ENCODE measurements around the gene SMG6. TPM values are rescaled to one million over a fixed set of nuclear protein-coding genes. Genes with fewer than 3 reads are reported as not detected.

SMG6 gene
- total RNA-seq, 1 experiment from 2014 or later, result 28.6 TPM

DNA sequence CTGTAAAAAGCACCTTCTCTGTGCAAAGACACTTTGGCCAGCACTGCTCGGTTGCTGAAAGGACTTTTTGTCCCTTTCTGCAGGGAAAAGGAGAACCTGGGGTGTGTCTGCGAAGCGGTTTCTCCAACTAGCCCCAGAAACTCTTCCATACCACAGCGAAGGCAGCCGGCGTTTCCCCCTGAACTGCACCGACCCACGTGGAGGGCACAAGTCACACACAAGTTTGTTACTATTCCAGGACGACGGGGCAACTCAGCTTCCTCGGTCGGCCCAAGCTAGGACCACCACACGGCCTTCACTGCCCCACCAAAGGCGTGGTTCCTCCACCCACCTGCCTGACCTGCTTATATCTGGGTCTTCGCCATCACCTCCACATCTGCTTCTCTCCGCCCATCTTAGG, 280.3 kb downstream of the SMG6 start:
- Mint-ChIP-seq H3K27ac (no peak overlapping the region), H3K4me1 (peaks cover 6 to 13% of the 10 kb centered on the region in 2 experiments), H3K36me3 (ENCODE audit: insufficient read depth in 1 of 3, low read depth in 3 of 3) (no peaks in the 10 kb centered on the region; a peak in 1 of 7 replicates), H3K4me3 (peak overlapping the region in 1 of 2 experiments; percentile 48; a peak in 1 of 5 replicates), H3K27me3 (ENCODE audit: low read depth) (peaks cover 95% of the 10 kb centered on the region), H3K9me3 (peaks cover 5 to 6% of the 10 kb centered on the region in 2 experiments; a peak in 4 of 5 replicates)
- H3K27me3 ChIP-seq (ENCODE audit: insufficient read depth, low read length), result peaks cover 59% of the 10 kb centered on the region
- no peaks in the 10 kb centered on the region for H3K4me1 ChIP-seq (ENCODE audit: insufficient read depth, low read length)
- no peak overlapping the region for H2BK20ac ChIP-seq (ENCODE audit: low read depth, low read length, poor library complexity, severe bottlenecking)
- H3K4me2 ChIP-seq (ENCODE audit: insufficient read depth, insufficient read length, low read length), result no peak overlapping the region
- H3K79me2 ChIP-seq (ENCODE audit: insufficient read depth, low read length), result no peaks in the 10 kb centered on the region
- no peak overlapping the region for H4K91ac ChIP-seq (ENCODE audit: insufficient read length, low read depth, low read length)
- H3K9me3 ChIP-seq (ENCODE audit: control insufficient read depth, low read depth, low read length), result no peaks in the 10 kb centered on the region
- H4K5ac ChIP-seq (ENCODE audit: insufficient read length, low read depth, low read length), result no peak overlapping the region
- DNase-seq, result no peak
- H2AFZ ChIP-seq (ENCODE audit: low read length), result no peak overlapping the region
- no peak overlapping the region for H4K8ac ChIP-seq (replicated peaks; ENCODE audit: insufficient read length, low read depth, low read length)
- no peak overlapping the region for H2BK15ac ChIP-seq (ENCODE audit: low read depth, low read length)
- peaks cover 20% of the 10 kb centered on the region for H3K23me2 ChIP-seq (ENCODE audit: insufficient read length, low read depth, low read length, poor library complexity, severe bottlenecking)
- H2BK120ac ChIP-seq (ENCODE audit: low read depth, low read length, poor library complexity, severe bottlenecking), result no peak overlapping the region
- no peaks in the 10 kb centered on the region for H3K79me1 ChIP-seq (ENCODE audit: insufficient read depth, low read depth, low read length, poor library complexity, severe bottlenecking)
- no peak overlapping the region for H3K27ac ChIP-seq (ENCODE audit: insufficient read length, low read depth, low read length)
- TF ChIP-seq, protein P1, sequence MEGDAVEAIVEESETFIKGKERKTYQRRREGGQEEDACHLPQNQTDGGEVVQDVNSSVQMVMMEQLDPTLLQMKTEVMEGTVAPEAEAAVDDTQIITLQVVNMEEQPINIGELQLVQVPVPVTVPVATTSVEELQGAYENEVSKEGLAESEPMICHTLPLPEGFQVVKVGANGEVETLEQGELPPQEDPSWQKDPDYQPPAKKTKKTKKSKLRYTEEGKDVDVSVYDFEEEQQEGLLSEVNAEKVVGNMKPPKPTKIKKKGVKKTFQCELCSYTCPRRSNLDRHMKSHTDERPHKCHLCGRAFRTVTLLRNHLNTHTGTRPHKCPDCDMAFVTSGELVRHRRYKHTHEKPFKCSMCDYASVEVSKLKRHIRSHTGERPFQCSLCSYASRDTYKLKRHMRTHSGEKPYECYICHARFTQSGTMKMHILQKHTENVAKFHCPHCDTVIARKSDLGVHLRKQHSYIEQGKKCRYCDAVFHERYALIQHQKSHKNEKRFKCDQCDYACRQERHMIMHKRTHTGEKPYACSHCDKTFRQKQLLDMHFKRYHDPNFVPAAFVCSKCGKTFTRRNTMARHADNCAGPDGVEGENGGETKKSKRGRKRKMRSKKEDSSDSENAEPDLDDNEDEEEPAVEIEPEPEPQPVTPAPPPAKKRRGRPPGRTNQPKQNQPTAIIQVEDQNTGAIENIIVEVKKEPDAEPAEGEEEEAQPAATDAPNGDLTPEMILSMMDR (conservative IDR thresholded peaks at IDR 0.05), result no peak
- no peak overlapping the region for H3K4ac ChIP-seq (ENCODE audit: low read depth, low read length)
- H3K56ac ChIP-seq (ENCODE audit: insufficient read length, low read depth, low read length), result no peak overlapping the region
- H2AK5ac ChIP-seq (ENCODE audit: insufficient read length, low read length), result no peak overlapping the region
- H3K18ac ChIP-seq (ENCODE audit: insufficient read length, low read depth, low read length), result peak overlapping the region; percentile 47
- no peak overlapping the region for H2BK5ac ChIP-seq (ENCODE audit: insufficient read length, low read length)
- H3K9ac ChIP-seq (ENCODE audit: extremely low read depth, insufficient read length, low read length), result no peak overlapping the region
- H4K20me1 ChIP-seq (ENCODE audit: control insufficient read depth, insufficient read depth, insufficient read length), result no peaks in the 10 kb centered on the region
- no peak overlapping the region for H3T11ph ChIP-seq (ENCODE audit: low read length)
- H3K14ac ChIP-seq (ENCODE audit: insufficient read depth, low read length), result peak overlapping the region; percentile 16; the same call in 1 of the 2 replicates
- WGBS (ENCODE audit: extremely low coverage, insufficient read length, low lambda C conversion rate), result no CpG with 5 or more reads among the region's 16 CpGs
- no peak overlapping the region for H3K23ac ChIP-seq (ENCODE audit: insufficient read length, low read depth, low read length)
- H2BK12ac ChIP-seq (ENCODE audit: insufficient read length, low read depth, low read length), result no peak overlapping the region
